ENCODE results near the gene SLC36A3. TPM values are rescaled to one million over a fixed set of nuclear protein-coding genes. Genes with fewer than 3 reads are reported as not detected.
"Not testable (repeated sequence)": the region's sequence is repeated elsewhere in the genome, so short reads cannot be mapped to it uniquely, and the experiment has no call there.

The SLC36A3 gene
- total RNA-seq, 1 experiment from 2014 or later: not detected

DNA sequence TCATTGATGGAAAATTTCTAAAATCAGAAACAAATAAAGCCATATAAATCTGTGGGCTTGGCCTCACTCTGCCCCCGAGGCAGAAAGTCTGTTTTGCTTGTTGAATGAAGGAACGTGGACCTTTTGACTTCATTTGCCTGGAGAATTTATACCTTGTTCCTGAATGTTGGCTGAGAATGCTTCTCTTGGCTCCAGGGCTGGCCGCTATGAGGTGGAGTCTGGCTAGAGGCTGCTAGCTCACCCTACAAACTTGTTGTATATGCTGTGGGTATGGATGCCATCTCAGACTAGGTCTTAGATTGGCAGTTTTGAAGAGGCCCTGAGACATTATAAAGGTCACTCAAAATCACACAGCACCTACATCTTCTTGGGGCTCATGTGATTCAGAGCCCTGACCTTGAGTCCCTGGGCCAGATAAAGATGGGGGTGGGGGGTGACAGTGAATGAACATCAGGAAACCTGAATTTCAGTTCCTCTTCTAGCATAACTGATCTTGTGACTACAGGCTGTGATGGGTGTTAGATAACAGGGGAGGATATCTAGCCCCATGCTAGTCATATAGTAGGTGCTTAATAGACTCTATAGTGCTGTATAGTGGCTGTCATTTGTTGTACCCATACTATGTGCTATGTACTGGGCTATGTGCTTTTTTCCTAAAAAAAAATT is 47.8 kb downstream of the SLC36A3 start (continued):
- no peak for TF ChIP-seq EMX1 (CRISPR knock-in tag; IDR thresholded peaks at IDR 0.05)
- no peak for TF ChIP-seq ZNF317 (CRISPR knock-in tag; IDR thresholded peaks at IDR 0.05; ENCODE audit: borderline replicate concordance, low read depth)
- no peak for TF ChIP-seq NR2C2 (CRISPR knock-in tag; IDR thresholded peaks at IDR 0.05)
- TF ChIP-seq, protein P1, sequence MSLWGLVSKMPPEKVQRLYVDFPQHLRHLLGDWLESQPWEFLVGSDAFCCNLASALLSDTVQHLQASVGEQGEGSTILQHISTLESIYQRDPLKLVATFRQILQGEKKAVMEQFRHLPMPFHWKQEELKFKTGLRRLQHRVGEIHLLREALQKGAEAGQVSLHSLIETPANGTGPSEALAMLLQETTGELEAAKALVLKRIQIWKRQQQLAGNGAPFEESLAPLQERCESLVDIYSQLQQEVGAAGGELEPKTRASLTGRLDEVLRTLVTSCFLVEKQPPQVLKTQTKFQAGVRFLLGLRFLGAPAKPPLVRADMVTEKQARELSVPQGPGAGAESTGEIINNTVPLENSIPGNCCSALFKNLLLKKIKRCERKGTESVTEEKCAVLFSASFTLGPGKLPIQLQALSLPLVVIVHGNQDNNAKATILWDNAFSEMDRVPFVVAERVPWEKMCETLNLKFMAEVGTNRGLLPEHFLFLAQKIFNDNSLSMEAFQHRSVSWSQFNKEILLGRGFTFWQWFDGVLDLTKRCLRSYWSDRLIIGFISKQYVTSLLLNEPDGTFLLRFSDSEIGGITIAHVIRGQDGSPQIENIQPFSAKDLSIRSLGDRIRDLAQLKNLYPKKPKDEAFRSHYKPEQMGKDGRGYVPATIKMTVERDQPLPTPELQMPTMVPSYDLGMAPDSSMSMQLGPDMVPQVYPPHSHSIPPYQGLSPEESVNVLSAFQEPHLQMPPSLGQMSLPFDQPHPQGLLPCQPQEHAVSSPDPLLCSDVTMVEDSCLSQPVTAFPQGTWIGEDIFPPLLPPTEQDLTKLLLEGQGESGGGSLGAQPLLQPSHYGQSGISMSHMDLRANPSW (CRISPR knock-in tag; conservative IDR thresholded peaks at IDR 0.05; ENCODE audit: low read depth): no peak
- TF ChIP-seq MYBL2 (CRISPR knock-in tag; IDR thresholded peaks at IDR 0.05): no peak
- TF ChIP-seq, protein P2, sequence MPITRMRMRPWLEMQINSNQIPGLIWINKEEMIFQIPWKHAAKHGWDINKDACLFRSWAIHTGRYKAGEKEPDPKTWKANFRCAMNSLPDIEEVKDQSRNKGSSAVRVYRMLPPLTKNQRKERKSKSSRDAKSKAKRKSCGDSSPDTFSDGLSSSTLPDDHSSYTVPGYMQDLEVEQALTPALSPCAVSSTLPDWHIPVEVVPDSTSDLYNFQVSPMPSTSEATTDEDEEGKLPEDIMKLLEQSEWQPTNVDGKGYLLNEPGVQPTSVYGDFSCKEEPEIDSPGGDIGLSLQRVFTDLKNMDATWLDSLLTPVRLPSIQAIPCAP (CRISPR knock-in tag; IDR thresholded peaks at IDR 0.05): no peak
- TF ChIP-seq, protein P3, sequence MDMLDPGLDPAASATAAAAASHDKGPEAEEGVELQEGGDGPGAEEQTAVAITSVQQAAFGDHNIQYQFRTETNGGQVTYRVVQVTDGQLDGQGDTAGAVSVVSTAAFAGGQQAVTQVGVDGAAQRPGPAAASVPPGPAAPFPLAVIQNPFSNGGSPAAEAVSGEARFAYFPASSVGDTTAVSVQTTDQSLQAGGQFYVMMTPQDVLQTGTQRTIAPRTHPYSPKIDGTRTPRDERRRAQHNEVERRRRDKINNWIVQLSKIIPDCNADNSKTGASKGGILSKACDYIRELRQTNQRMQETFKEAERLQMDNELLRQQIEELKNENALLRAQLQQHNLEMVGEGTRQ (CRISPR knock-in tag; IDR thresholded peaks at IDR 0.05): no peak
- TF ChIP-seq KAT7 (CRISPR knock-in tag; IDR thresholded peaks at IDR 0.05; ENCODE audit: borderline replicate concordance): no peak
- no peak for TF ChIP-seq SMAD3 (CRISPR knock-in tag; IDR thresholded peaks at IDR 0.05; ENCODE audit: borderline replicate concordance)
- TF ChIP-seq, protein P4, sequence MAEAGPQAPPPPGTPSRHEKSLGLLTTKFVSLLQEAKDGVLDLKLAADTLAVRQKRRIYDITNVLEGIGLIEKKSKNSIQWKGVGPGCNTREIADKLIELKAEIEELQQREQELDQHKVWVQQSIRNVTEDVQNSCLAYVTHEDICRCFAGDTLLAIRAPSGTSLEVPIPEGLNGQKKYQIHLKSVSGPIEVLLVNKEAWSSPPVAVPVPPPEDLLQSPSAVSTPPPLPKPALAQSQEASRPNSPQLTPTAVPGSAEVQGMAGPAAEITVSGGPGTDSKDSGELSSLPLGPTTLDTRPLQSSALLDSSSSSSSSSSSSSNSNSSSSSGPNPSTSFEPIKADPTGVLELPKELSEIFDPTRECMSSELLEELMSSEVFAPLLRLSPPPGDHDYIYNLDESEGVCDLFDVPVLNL (CRISPR knock-in tag; IDR thresholded peaks at IDR 0.05; ENCODE audit: borderline replicate concordance, low read depth): no peak

DNA sequence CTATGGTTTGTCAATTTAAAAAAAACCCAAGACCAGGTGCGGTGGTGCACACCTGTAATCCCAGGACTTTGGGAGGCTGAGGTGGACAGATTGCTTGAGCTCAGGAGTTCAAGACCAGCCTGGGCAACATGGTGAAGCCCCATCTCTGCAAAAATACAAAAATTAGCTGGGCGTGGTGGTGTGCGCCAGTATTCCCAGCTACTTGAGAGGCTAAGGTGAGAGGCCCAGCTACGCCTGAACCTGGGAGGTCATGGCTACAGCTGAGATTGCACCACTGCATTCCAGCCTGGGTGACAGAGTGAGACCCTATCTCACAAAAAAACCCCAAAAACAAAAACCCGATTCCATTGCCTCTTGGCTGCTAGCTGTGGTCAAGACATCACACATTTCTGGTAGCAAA is 48.6 kb downstream of the SLC36A3 start:
- H3K9me3 Mint-ChIP-seq; H3K27ac Mint-ChIP-seq; H3K4me3 Mint-ChIP-seq; POLR2A ChIA-PET; ATAC-seq; H3K27me3 Mint-ChIP-seq (ENCODE audit: low read depth); H3K36me3 Mint-ChIP-seq; DNase-seq (ENCODE audit: low spot score): not testable (repeated sequence)
- peaks cover 37% of the 10 kb centered on the region for H3K4me1 Mint-ChIP-seq
- CTCF ChIA-PET: interaction anchor here (2.9 to 3.8 kb wide), 2 partner anchors 16 to 268 kb away, joined by 12 to 70 read pairs; no protein-coding TSS in a partner anchor

DNA sequence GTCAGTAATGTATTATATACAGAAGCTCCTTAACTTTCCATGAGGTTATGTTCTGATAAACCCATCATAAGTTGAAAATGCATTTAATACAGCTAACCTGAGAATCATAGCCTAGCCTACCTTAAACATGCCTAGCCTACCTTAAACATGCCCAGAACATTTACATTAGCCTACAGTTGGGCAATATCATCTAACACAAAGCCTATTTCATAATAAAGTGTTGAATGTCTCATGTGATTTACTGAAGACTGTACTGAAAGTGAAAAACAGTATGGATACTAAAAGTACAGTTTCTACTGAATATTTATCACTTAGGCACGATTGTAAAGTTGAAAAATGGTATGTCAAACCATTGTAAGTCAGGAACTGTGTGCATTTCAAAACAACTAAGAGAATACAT is 49.0 kb downstream of the SLC36A3 start:
- Mint-ChIP-seq H3K27ac (no peak overlapping the region), H3K9me3 (no peaks in the 10 kb centered on the region), H3K4me1 (peaks cover 37% of the 10 kb centered on the region), H3K27me3 (ENCODE audit: low read depth) (no peaks in the 10 kb centered on the region; the same call in 1 of the 2 replicates), H3K4me3 (peak overlapping the region; percentile 88), H3K36me3 (no peaks in the 10 kb centered on the region)
- ATAC-seq: no peak
- no peak for DNase-seq (ENCODE audit: low spot score)
- ChIA-PET CTCF (interaction anchor here (2.9 to 3.8 kb wide), 2 partner anchors 15 to 269 kb away, joined by 12 to 70 read pairs; no protein-coding TSS in a partner anchor), POLR2A (no interaction called here)
- TF ChIP-seq ZNF317 (CRISPR knock-in tag; IDR thresholded peaks at IDR 0.05; ENCODE audit: borderline replicate concordance, low read depth): no peak
- TF ChIP-seq, protein P5, sequence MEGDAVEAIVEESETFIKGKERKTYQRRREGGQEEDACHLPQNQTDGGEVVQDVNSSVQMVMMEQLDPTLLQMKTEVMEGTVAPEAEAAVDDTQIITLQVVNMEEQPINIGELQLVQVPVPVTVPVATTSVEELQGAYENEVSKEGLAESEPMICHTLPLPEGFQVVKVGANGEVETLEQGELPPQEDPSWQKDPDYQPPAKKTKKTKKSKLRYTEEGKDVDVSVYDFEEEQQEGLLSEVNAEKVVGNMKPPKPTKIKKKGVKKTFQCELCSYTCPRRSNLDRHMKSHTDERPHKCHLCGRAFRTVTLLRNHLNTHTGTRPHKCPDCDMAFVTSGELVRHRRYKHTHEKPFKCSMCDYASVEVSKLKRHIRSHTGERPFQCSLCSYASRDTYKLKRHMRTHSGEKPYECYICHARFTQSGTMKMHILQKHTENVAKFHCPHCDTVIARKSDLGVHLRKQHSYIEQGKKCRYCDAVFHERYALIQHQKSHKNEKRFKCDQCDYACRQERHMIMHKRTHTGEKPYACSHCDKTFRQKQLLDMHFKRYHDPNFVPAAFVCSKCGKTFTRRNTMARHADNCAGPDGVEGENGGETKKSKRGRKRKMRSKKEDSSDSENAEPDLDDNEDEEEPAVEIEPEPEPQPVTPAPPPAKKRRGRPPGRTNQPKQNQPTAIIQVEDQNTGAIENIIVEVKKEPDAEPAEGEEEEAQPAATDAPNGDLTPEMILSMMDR (IDR thresholded peaks at IDR 0.05): no peak
- TF ChIP-seq, protein P4 (CRISPR knock-in tag; IDR thresholded peaks at IDR 0.05; ENCODE audit: borderline replicate concordance, low read depth): no peak
- no peak for TF ChIP-seq MYBL2 (CRISPR knock-in tag; IDR thresholded peaks at IDR 0.05)
- TF ChIP-seq, protein P6, sequence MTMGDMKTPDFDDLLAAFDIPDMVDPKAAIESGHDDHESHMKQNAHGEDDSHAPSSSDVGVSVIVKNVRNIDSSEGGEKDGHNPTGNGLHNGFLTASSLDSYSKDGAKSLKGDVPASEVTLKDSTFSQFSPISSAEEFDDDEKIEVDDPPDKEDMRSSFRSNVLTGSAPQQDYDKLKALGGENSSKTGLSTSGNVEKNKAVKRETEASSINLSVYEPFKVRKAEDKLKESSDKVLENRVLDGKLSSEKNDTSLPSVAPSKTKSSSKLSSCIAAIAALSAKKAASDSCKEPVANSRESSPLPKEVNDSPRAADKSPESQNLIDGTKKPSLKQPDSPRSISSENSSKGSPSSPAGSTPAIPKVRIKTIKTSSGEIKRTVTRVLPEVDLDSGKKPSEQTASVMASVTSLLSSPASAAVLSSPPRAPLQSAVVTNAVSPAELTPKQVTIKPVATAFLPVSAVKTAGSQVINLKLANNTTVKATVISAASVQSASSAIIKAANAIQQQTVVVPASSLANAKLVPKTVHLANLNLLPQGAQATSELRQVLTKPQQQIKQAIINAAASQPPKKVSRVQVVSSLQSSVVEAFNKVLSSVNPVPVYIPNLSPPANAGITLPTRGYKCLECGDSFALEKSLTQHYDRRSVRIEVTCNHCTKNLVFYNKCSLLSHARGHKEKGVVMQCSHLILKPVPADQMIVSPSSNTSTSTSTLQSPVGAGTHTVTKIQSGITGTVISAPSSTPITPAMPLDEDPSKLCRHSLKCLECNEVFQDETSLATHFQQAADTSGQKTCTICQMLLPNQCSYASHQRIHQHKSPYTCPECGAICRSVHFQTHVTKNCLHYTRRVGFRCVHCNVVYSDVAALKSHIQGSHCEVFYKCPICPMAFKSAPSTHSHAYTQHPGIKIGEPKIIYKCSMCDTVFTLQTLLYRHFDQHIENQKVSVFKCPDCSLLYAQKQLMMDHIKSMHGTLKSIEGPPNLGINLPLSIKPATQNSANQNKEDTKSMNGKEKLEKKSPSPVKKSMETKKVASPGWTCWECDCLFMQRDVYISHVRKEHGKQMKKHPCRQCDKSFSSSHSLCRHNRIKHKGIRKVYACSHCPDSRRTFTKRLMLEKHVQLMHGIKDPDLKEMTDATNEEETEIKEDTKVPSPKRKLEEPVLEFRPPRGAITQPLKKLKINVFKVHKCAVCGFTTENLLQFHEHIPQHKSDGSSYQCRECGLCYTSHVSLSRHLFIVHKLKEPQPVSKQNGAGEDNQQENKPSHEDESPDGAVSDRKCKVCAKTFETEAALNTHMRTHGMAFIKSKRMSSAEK (CRISPR knock-in tag; IDR thresholded peaks at IDR 0.05; ENCODE audit: borderline replicate concordance): no peak
- TF ChIP-seq CREB1 (CRISPR knock-in tag; IDR thresholded peaks at IDR 0.05): no peak
- no peak for TF ChIP-seq ESRRA (CRISPR knock-in tag; IDR thresholded peaks at IDR 0.05; ENCODE audit: borderline replicate concordance)
- no peak for TF ChIP-seq NR1H2 (CRISPR knock-in tag; IDR thresholded peaks at IDR 0.05)
- no peak for TF ChIP-seq EMX1 (CRISPR knock-in tag; IDR thresholded peaks at IDR 0.05)
- TF ChIP-seq JAZF1 (CRISPR knock-in tag; IDR thresholded peaks at IDR 0.05): no peak
- TF ChIP-seq NFYB (CRISPR knock-in tag; conservative IDR thresholded peaks at IDR 0.05; ENCODE audit: low read depth): no peak
- no peak for TF ChIP-seq TEAD1 (CRISPR knock-in tag; IDR thresholded peaks at IDR 0.05)
- TF ChIP-seq ZNF416 (CRISPR knock-in tag; IDR thresholded peaks at IDR 0.05): no peak

All from WTC11 (cell line).